Suppressor macrophage treated with lipopolysaccharide for 4 hours (primary cell): ENCODE results near the gene ANXA6.
A peak's percentile ranks its signal among the peaks of the same experiment; 100 is the strongest.

Experiments
- DNase-seq: peaks from one replicate; pipeline ENCODE4 v3.0.0-alpha.2; 2020

The ANXA6 gene

DNA sequence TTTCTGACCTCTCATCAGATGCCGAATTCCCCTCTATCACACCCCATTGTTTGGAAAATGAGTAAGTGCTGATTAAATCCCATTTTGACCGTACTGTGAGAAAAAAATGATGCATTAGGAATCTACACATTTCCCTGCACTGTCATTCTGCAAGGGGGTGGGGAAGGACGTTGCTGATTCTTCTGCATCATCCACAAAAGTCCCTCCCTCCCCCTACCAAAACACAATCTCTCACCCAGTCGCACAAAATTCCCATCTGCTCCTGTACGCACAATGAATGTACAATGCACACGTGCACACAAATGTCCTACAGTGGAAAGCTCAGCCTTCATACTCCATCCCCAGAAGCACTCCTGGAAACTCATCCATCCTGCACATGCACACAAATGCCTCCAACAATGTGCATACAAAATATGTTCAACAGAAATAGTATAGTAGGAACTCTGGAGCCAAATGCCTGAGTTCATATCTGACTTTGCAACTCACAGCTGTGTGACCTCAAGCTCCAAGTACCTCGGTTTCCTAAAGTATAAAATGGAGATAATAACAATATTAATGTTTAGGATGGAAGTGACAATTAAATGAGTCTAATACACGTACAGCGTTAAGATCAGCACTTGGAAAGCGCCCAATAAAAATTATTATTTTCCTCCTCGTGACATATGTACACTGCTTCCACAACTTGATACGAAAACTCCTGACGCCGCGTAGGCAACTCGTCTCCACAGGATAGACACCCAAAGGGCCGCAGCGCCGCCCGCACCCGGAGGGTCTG lies 77.6 kb downstream of the ANXA6 start:
- peak; percentile 91 for DNase-seq

DNA sequence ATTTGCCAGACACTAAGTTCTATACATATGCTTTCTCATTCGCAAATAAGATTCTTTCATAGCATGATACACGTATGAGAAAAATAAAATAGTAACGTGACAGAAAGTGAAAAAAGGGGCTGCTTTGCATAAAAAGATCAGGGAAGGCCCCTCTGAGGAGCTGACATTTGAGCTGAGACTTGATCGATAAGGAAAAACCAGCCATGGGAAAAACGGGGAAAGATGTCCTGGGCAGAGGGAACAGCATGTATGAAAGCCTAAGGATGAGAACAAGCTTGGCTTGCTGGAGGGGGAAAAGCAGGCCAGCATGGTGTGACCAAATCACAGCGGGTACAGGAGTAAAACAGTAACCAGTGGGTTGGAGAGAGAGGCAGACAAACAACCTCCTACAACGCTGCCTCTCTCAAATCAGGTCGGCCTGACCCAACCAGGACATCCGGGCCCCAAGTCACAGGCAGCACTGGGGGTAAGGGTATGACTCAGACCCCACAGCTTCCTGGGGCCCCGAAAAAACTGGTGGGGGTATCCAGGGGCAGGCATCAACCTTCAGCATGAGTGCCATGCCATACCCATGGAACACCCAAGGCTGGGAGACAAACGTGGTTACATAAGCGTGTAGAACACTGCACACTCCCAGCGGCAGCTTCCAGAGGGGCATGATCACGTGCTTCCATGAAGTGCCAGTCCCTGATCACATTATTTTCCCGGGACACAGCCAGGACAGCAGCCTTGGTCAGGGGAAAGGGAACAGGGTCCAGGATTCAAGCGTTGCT lies 78.9 kb downstream of the ANXA6 start:
- DNase-seq: no peak

DNA sequence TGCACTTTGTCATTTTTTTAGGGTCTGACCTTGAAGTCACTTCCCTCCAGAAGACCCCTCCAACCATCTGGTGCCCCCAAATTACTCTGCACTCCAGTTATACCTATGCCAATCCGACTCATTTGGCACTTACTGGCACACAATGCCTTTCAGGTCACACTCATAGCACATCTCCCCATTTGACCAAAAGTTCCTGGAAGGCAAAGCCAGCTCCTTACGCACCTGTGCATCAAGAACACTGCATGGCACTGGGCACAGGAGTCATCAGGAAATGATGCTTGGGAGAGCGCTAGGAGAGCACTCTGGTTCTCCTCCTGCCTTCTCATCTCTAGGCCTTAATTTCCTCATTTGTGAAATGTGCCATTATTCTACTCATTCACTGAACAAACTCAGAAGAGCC lies 79.6 kb downstream of the ANXA6 start:
- DNase-seq: no peak

DNA sequence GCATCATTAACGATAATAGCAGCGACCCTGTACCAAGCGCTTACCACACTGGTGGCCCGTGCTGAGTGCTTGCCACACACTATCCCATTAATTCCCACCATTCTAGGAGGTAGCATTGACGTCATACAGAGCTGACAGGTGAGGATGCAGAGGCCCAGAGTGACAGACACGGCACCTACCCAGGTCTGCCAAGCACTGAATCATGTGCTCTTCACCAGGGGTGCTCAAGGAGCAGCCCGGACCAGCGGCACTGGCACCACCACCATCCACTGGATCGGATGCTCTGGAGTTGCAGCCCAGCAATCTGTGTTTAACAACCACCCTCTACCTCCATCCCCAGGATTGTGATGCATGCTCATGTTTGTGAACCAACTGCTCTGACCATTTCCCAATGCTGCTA lies 80.2 kb downstream of the ANXA6 start:
- DNase-seq: no peak

DNA sequence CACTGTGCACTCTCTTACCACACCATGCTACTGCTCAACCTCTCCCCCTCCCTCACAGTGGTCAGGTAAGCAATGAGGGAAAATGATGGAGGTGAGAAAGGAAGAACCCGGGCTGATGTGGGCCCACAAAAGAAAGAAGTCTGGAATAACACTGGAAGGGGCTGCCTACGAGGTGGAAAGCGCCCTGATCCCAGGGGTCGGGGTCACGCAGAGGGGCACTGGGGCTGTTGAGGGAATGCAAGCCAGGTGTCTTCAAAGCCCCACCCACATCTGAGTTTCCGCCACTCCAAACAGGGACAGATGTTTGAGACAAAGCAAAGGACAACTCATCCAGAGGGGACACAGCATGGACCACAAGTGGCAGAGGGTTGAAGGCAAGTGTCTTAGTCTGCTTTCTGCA lies 81.0 kb downstream of the ANXA6 start:
- no peak for DNase-seq

DNA sequence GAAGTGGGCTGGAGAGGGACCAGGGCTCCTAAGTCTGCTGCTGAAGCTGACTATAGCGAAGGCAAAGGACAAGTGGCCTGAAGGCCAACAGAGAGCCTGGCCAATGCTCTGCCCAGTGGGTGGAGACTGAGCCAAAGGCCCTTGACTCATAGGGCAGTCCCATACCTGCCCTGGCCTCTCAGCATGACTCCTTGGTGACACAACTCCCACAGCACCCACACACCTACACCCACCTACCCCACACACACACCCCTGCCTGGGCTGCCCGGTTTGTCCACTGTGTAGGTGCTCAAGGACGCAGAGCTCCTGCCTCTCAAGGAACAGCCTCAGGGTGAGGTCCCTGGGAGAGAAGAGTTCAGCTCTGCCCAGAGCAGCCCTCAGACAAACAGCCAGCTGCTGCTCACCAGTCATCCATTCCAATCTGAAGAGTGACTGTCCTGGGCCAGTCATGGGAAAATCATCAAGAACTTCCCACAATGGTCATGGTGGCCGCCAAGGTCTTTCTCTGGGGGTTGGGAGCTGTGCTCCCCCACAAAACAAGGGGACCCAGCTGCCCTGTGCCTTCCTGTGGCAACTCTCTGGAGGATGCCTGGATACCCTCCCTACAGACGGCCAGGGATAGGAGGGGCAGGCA lies 81.8 kb downstream of the ANXA6 start:
- no peak for DNase-seq

DNA sequence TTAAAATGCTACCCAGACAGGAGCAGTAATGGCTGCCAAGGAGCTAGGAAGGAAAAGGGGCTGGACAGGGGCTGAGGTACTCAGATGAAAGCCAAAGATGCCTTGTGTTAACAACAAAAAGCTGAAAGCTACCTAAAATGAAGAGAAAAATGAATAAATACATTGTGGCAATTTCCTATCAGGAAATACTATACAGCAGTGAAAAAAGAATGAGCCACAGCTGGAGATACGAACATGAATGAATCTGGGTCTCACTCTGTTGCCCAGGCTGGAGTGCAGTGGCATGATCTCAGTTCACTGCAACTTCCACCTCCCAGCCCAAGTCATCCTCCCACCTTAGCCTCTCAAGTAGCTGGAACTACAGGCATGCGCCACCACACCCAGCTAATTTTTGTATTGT lies 83.0 kb downstream of the ANXA6 start:
- no peak for DNase-seq

DNA sequence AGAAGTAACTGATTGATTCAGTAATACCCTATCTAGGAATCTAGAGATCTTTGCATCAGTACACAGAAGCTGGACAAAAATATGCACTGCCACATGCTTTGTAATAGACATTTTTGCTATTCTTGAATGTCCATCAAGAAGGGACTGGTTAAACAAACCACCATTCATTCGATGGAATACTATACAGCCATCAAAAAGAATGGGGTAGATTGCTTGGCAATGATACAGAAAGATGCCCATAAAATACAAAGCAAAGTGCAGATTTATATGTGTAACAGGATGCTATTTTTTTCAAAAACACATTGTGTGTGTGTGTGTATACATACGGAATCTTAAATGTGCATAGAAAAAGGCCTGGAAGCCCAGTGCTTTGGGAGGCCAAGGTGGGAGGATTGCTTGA lies 84.3 kb downstream of the ANXA6 start:
- no peak for DNase-seq

DNA sequence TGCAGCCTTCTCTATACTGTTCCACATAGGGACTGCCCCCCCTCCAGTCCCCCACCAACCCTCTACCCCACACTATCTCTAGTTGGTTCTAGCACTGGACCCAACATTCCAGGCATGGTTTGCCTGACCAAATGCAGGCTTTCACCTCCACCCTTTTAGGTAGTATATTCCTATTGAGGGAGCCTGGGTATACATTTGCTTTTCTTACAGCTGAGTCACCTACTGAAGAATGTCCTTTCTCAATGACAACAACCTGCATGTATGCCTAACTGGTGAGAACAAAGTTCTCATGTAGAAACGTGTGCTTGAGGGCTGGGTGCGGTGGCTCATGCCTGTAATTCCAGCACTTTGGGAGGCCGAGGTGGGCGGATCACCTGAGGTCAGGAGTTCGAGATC lies 85.0 kb downstream of the ANXA6 start:
- no peak for DNase-seq

DNA sequence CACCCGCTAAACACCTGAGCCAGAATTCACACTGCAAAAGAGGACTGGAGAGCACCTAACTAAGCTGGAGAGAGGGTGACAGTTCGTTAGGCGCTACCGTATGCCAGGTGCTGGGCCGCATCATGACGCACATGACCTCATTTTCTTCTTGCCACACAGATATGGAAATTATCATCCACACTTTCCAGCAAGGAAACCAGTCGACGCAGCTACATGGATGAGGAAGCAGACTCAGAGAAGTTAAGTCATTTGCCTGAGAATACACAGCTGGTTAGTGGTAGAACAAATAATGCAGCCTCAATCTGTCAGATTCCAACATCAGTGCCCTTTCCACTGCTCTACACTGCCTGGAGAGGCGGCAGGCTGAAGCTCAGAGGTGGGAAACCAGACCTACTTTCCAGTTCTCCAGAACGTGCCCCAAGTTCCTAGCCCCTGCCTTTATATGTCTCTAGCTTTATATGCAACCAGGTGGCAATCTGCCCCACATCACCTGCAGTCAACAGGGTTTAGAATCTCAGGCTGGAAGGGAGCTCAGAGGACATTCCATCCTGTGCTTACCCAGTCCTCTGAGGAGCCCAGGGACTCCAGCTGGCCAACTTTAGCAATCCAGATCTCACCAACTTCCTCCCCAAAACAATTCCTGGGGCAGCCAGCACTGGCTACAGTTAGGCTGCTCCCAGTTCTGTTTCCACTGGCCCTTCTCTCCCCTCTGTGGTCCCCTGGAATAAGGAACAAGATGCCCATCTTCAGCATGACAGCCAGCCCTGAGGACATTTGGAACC lies 85.5 kb downstream of the ANXA6 start:
- no peak for DNase-seq

DNA sequence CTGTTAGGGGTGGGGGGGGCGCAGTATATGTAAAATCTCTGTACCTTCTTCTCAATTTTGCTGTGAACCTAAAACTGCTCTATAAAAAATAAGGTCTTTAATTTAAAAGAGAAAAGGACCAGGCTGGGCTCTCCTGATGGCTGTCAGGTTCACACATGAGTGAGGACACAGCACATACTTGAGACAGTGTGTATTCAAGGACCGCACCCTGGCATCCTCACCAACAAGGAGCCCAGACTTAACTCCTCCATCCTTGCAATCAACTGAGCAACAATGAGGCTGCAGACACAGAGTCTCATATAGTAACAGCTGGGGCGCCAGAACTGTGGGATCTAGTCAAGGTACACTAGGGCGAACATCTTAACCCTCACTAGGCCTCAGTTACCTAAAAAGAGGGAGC lies 86.6 kb downstream of the ANXA6 start:
- no peak for DNase-seq

DNA sequence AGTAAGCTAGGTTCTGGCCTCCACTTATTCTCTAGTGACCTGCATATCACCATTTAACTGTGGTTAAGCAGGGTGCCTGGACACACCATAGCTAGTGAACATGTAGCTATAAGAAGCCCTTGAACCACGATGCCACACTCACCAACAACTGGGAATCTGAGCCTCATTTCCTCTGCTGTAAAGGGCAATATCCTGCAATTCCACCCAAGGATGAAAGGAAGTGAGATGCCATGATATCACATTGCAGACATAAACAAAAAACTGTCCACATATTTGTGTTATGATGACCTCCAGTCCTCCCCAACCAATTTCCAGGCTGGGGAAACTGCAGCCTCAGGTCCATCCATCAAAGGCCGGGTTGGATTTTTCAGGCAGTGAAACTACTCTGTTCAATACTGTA lies 87.1 kb downstream of the ANXA6 start:
- DNase-seq: no peak

DNA sequence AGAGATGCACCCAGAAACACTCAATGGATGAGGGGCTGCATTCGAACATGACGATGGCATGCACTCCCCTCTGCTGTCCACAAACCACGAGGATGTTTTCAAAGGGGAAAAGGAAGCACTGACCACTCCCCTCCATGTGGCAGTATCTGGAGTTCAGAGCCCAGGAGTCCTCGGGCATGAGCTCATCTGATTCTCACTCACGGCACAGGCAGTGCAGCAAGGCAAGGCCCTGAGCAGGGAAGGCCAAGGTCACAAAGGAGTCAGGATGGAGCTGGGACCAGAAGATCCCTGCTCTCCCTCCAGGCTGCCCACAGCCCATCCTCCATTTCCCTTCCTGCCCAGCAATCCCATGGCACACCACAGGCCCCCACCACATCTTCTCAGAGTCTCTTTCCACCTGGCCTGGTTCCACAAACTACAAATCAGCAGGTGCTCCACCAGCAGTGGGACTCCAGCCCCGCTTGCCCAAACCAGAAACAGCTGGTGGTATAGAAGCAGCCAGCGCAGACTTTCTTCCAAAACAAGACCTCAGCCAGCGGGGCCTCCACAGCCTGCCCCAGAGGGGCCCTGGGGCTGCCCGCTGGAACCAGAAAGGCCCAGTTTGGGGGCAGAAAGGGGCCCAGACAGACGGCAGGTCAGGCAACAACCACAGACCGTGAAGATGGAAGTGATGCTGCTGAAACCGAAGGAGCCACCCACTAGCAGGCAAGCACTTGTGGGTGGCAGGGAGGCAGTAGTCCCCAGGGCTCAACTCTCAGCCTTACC lies 89.0 kb downstream of the ANXA6 start:
- DNase-seq: no peak

DNA sequence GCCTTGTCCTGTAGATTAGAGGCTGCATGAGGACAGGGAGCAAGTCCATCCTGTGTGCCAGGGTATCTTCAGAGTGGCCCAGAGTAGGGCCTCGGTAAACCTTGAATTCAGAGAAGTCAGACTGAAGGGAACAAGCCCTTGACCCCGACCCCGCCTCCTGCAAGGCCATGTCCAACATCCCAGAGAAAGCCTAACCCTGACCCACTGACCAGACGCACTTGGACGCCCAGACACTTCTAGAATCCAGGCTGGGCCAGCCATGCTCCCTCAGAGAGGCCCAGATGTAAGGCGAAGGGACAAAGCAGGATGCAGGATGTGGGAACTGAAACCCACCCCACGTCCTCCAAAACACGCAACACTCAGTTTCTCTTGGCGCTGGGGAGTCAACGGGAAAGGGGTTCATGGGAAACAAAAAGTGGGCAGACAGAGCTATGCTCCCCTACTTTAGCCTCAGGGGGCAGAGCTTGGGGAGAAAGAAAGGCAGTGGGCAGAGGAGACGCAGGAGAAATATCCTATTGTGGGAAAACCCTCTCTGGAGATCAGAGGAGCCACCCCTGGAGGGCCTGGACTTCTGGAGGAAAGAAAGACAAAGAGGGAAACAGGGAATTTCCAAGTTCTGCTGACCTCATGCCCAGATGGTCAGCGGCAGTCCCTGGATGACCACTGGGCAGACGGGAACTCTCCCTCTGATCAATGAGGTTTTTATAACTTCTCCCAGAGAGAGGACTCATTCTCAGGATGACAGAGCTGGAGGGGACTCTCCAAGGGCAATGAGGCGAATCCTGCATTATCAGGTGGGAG lies 89.7 kb downstream of the ANXA6 start:
- peak; percentile 84 for DNase-seq

DNA sequence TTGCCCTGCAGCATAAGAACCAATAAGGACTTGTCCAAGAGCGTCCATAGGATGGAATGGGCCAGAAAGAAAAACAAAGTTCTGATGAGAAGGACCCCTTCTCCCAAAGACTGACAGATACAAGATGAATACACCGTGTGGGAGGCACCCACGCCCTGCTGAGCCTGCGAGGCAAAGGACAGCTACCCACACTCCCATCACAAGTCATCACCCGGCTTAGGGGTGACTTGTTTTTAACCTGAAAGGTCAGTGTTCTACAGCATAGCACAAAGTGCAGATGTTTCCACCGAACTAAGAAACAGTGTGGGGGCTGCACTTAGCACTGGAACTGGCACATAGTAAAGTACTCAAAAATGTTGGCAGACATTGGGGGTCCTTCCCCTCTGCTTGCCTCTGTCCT lies 90.7 kb downstream of the ANXA6 start:
- no peak for DNase-seq

DNA sequence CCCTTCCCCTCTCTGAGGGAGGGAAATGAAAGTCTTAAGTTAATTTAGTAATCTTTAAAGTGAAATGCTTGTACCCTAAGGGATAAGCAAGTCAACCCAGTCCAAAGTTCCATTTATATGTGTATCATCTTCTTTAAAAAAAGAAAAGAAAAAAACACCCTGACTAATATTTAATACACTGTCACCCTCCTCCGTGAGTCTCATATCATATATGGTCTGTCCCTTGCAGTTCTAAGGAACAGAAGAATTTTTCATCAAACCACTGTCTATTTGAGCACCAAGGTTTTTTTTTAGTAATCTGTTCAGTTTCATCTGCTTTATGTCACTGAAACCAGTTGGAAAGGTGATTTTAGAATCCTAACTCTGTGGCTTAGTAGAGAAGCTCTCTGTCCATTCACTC lies 92.0 kb downstream of the ANXA6 start:
- DNase-seq: no peak

DNA sequence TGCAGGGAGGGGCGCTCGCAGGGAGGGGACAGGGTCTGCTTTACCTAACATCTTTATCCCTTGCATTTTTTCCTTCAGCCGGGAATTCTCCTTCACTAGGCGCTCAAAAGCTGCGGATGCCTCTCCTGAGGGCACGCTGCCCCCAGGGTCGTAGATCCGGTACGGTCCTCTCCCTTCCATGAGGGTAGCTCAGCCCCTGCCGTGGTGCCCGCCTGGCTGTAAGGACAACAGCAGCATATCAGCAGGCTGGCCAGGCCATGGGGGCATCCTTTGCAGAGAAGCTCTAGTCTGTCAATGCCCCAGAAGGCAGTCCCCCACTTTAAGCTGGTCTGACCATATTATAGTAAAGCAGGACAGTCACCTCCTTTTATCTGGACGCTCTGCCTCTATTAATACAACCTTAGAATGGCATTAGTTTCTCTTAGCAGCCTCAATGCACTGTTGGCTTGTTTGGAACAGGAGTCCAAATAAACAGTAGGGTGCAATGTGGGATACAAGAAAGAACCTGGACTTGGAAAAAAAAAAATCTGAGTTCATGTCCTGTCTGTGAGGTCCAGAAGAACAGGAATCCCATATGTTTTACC lies 92.6 kb downstream of the ANXA6 start:
- DNase-seq: no peak

DNA sequence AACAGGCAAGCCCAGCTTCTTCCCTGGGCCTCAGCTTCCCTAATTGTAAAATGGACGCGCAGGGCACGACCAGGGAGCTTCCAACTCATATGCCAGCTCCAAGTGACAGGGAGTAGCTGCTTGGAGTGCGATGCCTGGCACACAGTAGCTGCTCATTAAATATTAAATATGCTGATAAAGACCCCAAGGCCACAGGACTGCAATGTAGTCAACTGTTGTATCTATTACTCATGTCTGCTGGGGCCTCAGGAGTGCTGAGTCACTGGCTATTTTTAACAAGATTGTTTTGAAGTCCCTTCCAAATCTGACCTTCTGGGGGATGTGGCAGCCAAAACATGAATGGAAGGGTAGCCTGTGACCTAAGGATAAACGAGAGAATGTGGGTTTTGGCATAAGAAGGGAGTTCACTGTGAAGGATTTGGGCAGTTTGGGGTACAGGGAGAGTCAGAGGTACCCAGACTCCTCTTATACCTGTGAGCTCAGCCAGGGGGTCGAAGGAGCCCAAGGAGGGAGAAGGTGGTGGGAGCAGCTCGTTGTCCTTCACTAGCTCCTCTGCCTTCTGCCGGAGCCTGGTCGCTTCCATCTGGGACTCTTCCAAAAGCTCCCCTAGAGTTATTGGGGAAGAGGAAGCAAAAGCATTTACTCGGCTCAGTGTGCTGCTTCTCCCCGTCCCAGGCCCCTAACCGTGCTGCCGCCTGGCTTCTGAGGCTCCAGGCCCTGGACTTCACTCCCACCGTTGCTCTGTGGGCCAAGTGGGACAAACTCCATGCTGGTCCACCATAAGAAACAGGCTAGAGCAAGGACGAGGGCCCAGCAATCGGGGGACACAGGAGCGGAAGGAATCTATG lies 94.2 kb downstream of the ANXA6 start:
- peak; percentile 81 for DNase-seq

DNA sequence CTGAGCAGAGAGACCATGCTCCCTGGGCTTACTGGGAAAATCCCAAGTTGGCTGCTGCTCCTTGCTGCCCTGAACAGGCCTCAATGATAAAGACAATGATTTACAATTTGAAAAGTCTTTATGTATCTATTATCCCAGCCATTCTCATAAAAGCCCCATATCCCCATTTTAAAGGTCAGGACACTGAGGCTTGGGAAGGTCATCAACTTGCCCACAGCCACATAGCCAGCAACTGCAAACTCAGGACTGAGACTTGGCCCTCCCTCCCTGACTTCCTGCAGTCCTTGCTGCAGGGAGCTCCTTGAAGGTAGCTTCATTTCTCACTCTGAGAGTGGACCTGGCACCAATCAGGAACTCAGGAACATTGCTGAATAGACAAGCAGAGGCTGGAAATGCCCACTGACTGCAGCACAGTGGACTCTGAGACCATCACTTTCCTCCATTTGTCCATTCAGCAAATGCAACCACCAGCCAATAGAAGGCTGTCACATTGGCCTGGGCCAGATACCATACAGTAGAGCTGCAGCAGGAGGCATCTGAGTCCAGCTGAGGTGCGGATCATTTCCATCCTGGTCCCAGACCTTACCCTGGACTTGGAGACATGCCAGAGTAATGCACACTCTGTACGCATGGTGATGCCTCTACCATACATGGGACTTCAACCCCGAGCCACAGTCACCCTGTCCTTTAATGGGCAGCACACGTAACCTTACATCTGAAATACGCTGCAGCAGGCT lies 95.0 kb downstream of the ANXA6 start:
- peak; percentile 44 for DNase-seq

DNA sequence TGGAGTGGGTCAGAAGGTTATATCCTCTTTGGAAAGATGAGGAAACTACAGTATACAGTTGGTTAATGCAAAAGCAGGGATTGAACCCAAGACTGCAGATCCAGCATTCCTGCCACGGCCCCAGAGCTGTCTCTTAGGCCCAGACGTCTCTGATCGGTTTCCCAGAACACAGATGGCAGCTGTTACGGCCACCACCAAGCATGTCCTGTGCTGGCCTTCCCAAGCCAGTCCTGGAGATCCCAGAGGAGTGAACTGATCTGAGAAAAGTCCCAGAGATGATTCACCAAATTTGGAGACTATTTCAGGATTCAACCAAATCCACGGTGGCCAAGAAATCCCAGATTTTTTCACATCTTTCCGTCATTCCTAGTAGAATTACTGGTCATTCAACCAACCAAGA lies 96.8 kb downstream of the ANXA6 start:
- no peak for DNase-seq
